Stimulated activated CD4-positive, alpha-beta T cell treated with anti-CD3 and anti-CD28 coated beads, TNF-alpha, amount 100 ng/mL, for 48 hours (primary cell): ENCODE data around the gene PEAR1.
A peak's percentile ranks its signal among the peaks of the same experiment; 100 is the strongest.

ENCODE experiments used
- DNase-seq, 3 donors: peaks; one replicate each; pipeline ENCODE4 v3.0.0-alpha.2; 2020; ENCODE audit warnings: low read depth in 3 of 3

The PEAR1 gene

DNA sequence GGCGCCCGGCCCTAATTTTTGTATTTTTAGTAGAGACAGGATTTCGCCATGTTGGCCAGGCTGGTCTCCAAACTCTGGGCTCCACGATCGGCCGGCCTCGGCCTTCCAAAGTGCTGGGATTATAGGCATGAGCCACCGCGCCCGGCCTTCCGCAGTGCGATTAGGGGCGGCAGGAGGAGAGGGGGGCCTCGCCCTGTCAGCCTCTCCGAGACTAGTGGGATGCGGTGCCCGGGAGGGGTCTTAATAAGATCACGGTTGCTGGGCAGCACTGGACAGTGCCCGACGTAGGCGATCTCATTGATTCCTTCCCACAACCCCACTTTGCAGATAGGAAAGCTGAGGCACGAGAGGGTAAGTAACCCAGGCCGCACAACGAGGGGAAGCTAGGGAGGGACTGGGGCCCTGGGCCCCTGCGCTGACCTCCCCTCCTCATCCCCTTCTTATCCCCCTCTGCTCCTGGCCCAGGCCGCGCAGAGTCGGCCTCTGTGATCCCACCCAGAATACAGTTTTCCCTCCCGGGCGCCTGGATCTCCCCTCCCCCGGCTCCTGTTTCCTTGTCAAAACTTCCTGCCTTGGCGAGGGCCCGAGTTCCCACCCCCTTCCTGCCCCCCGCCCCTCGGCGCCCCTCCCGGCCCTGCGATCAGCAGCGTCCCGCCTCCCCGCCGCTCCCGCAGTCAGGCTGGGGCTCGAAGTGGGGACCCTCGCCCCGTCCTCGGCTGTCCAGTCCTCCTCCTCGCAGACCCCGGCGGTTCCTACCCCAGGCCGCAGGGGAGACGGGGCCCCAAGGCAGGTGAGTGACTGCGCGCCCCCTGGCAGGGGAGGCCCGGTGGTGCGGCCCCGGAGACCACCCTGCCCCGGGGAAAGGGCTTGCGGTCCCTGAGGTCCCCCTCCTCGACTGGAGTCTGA is at the start of gene PEAR1:
Gene PEAR1 (plus strand): TSS at position 671 of the 906 bp plus-strand sequence. CDS start 10,209 bp downstream, outside the sequence.
- DNase-seq, result no peak

DNA sequence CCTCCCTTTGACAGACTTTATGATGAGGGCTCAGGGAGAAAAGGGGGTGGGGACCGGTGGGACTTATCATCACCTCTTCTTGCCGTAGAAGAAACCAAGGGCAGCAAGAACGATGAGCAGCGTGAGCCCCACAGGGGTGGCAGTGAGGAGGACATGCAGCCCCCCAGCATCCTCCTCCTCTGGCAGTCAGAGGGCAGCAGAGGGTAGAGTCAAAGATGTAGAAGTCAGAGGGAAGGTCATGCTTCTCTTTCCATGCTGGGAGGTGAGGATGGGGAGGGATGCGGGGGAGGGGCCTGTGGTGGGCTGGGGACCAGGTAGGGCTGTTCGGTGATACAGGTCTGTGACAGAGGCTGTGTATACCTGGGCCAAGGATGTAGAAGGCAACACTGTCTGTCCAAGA is 49.4 kb upstream of the PEAR1 start:
- DNase-seq, result no peak

DNA sequence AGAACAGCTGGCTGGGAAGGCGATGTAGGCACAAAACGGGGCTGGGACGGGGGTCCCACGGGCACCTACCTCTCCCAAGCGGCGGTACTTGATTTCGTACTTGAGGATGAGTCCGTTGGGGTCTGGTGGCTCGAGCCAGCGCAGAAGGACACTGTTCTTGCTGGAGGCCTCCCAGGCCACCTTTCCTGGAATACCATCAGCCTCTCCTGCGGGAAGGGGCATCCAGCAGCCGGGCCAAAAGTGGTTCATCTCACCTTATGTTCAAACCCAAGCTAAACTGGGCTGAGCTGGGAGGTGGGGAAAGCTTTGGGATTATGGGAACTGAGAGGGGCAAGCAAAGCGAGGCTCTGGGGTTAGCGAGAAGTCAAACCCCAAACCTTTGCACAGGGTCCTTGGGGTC is 48.9 kb upstream of the PEAR1 start:
- no peak for DNase-seq

- no peak for DNase-seq
These were observed 48.2 kb upstream of the PEAR1 start for GRCh38 chr1:156845055-156845952.

- no peak for DNase-seq
These were observed 47.5 kb upstream of the PEAR1 start for GRCh38 chr1:156845953-156846545.

GRCh38 chr1:156846643-156847042 is 46.9 kb upstream of the PEAR1 start:
- no peak for DNase-seq

- no peak for DNase-seq
These were observed 45.7 kb upstream of the PEAR1 start for GRCh38 chr1:156847591-156848460.

- DNase-seq, result peak; percentile 32 to 72 (median 38)
These were observed 44.9 kb upstream of the PEAR1 start for GRCh38 chr1:156848461-156849150.

DNA sequence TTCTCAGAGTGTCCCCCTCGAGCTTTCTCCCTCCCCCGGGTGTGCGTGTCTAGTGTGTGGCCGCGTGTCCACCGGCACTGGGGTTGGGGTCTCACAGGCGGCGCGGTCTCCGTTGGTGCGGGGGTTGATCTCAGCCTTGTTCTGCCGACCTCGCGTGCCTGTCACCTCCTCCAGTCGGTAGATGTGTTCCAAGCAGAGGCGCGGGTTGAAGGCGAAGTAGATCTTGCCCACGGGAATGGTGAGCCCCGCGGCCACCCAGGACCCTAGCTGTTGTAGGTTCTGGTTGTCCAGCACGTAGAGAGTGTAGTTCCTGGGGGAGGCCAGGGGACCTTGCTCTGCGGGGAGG is 44.4 kb upstream of the PEAR1 start:
- no peak for DNase-seq

DNA sequence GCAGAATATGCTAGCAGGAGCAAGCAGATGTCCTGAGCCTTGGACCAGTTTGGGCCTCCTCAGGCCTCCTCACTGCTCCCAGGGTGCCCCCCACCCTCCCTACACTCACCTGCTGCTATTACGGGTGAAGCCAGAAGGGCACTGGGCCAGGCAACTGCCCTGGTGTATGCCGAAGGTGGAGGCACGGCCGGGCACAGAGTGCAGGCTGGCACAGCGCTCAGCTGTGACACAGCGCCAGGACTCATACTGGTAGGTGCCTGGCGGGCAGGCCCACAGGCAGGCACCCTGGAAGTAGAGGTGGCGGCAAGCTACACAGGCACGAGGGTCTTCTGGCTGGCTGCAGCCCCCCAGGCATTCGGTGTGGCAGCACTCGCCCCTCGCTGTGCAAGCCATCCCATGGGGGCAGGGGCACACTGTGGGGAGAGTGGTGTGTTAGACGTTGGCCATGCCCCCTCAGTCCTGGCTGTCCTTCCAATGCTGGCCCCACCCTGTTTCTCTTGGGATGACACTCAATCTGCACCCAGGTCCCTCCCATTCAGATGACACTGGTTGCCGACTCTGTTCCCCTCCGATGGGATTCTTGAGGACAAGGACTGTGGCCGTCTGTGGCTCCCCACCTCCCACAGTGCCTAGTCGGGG is 41.6 kb upstream of the PEAR1 start:
- no peak for DNase-seq

DNA sequence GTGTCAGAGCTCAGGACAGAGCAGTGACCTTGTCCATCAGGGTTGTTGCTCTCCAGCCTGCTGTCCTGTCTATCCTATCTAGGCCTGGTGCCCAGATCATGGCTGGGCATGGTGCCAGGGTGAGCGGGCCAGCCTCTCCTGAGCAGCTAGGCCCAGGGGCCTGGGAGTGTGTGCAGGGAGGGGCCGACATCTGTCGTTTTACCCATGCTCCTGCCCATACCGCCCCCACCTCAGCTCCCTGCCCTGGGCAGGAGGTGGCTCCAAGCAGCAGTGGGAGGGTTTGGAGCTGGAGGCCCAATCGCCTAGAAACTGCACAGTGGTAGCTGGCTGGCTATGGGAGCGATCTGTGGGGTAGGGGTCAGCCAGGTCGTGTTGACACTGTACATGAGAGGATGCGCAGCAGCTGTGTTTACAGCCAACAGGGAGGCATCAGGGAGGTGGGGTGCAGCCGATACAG is 41.1 kb upstream of the PEAR1 start:
- no peak for DNase-seq

DNA sequence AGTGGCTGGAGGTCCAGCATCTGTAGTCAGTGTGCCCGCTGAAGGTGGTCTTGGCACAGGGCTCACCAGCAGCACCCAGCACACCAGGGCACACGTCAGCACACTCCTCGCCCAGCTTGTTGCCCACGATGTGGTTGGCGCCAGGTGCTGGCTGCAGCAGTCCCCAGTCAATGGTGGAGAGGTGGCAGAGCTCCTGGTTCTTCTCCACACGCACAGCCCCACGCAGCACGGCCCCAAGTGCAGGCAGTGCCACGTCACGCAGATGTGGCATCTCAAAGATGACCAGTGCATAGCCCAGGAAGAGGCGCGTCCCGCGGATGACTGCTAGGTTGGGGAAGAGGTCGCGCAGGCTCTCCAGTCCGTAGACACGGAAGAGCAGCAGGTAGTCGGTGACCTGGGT is 39.8 kb upstream of the PEAR1 start:
- DNase-seq, result no peak

GRCh38 chr1:156854634-156855033 is 38.9 kb upstream of the PEAR1 start:
- DNase-seq, result no peak

DNA sequence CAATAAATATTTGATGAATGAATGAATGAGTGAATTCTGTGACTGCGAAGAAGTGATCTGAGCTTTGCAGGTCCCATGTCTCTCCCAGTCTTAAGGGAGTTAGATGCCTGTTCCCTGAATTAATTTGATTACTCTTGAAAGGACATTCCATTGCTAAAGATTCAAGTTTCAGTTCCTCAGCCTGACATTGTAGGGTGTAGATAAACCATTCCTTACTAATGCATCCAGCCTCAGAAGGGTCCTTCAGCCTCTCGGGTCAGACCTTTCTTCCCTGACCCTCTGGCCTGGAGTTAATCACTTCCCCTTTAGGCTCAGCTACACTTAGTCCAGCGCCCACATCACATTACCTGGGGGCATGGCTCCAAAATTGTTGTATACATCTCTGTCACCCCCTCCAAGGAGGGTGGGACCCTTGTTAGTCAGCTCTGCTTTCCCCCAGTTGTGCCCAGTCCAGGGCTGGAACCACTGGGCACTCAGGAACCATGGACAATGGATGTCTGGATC is 37.2 kb upstream of the PEAR1 start:
- DNase-seq, result no peak

- no peak for DNase-seq
These were observed 36.0 kb upstream of the PEAR1 start for GRCh38 chr1:156857532-156857931.

GRCh38 chr1:156858555-156858956 is 35.0 kb upstream of the PEAR1 start:
- DNase-seq, result no peak

DNA sequence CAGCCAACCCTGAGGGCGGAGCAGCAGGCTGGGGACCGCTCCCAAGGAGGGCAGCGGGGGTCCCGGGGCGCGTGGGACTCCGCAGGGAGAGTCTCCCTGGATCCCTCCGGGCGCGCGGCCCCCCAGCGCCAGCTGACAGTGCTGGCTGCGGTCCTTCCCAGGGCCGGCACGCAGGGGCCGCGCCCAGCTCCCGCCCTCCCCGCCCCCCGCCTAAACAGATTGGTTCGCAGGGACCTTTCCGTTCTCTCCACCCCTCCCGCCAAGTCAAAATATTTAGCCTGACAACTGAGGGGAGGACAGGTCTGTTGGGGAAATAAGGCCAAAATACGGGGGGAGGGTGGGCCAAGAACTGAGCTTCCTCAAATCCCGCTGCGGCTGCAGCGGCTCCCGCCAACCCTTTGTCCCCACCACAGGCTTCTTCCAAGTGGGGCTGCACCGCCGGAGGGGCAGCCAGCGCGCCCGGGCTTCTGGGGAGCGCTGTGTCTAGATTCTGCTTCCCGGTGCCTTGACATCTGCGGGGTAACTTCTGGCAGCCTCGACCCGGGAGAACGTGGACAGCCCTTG is 34.5 kb upstream of the PEAR1 start, which contains the start of gene INSRR:
Gene INSRR (minus strand): TSS at position 159 of the 564 bp plus-strand sequence. CDS start 496 bp downstream, outside the sequence.
- no peak for DNase-seq

GRCh38 chr1:156859523-156860112 is 33.9 kb upstream of the PEAR1 start:
- no peak for DNase-seq

GRCh38 chr1:156860113-156860627 is 33.3 kb upstream of the PEAR1 start:
- DNase-seq, result peak in 2 of 3 donors; percentile 20 to 59
